Inflammatory macrophage treated with lipopolysaccharide for 1 hour (primary cell): ENCODE data around the gene EML6.
"Not testable (repeated sequence)": the region's sequence is repeated elsewhere in the genome, so short reads cannot be mapped to it uniquely, and the experiment has no call there.

ENCODE experiments used
- DNase-seq, 2 donors: peaks; one replicate each; pipeline ENCODE4 v3.0.0-alpha.2; 2020 to 2022

The EML6 gene

GRCh38 chr2:54723131-54723995, at the start of gene EML6:
Gene EML6, plus strand, starts transcription at chr2:54723662. Its CDS starts 1,400 bp downstream, at chr2:54725062.
- DNase-seq = peak; percentile 97 to 98

- DNase-seq = no peak
Measured at GRCh38 chr2:54675281-54675680, 48.2 kb upstream of the EML6 start.

GRCh38 chr2:54675738-54676137, 47.7 kb upstream of the EML6 start:
- no peak for DNase-seq

- DNase-seq = no peak
Measured at GRCh38 chr2:54676656-54677055, 46.8 kb upstream of the EML6 start.

GRCh38 chr2:54677476-54678265, 45.8 kb upstream of the EML6 start:
- no peak for DNase-seq

- DNase-seq = no peak
Measured at GRCh38 chr2:54678719-54679118, 44.7 kb upstream of the EML6 start.

GRCh38 chr2:54680397-54681041, 42.9 kb upstream of the EML6 start:
- no peak for DNase-seq

- peak; percentile 27 to 55 for DNase-seq
Measured at GRCh38 chr2:54681416-54681815, 42.0 kb upstream of the EML6 start.

GRCh38 chr2:54683596-54683995, 39.9 kb upstream of the EML6 start:
- no peak for DNase-seq

- no peak for DNase-seq
Measured at GRCh38 chr2:54685263-54685775, 38.1 kb upstream of the EML6 start.

GRCh38 chr2:54687595-54688152, 35.8 kb upstream of the EML6 start:
- no peak for DNase-seq

GRCh38 chr2:54691445-54692135, 31.9 kb upstream of the EML6 start:
- DNase-seq = no peak

- DNase-seq = no peak
Measured at GRCh38 chr2:54692556-54692955, 30.9 kb upstream of the EML6 start.

- DNase-seq = no peak
Measured at GRCh38 chr2:54695378-54695777, 28.1 kb upstream of the EML6 start.

- no peak for DNase-seq
Measured at GRCh38 chr2:54697934-54698333, 25.5 kb upstream of the EML6 start.

GRCh38 chr2:54698926-54699325, 24.5 kb upstream of the EML6 start:
- not testable (repeated sequence) for DNase-seq

GRCh38 chr2:54699665-54700064, 23.8 kb upstream of the EML6 start:
- DNase-seq = no peak

GRCh38 chr2:54701029-54701428, 22.4 kb upstream of the EML6 start:
- DNase-seq = no peak

- DNase-seq = no peak
Measured at GRCh38 chr2:54704238-54704637, 19.2 kb upstream of the EML6 start.

- DNase-seq = peak; percentile 52 to 77
Measured at GRCh38 chr2:54704688-54705605, 18.5 kb upstream of the EML6 start.

GRCh38 chr2:54706622-54707021, 16.8 kb upstream of the EML6 start:
- DNase-seq = no peak
